ENCODE results near the gene NDUFB10. TPM values are rescaled to one million over a fixed set of nuclear protein-coding genes. Genes with fewer than 3 reads are reported as not detected.
A peak's percentile ranks its signal among the peaks of the same experiment; 100 is the strongest.

Gene NDUFB10
- total RNA-seq, 4 donors from 2014 or later, result 214 to 400 (median 243) TPM

DNA sequence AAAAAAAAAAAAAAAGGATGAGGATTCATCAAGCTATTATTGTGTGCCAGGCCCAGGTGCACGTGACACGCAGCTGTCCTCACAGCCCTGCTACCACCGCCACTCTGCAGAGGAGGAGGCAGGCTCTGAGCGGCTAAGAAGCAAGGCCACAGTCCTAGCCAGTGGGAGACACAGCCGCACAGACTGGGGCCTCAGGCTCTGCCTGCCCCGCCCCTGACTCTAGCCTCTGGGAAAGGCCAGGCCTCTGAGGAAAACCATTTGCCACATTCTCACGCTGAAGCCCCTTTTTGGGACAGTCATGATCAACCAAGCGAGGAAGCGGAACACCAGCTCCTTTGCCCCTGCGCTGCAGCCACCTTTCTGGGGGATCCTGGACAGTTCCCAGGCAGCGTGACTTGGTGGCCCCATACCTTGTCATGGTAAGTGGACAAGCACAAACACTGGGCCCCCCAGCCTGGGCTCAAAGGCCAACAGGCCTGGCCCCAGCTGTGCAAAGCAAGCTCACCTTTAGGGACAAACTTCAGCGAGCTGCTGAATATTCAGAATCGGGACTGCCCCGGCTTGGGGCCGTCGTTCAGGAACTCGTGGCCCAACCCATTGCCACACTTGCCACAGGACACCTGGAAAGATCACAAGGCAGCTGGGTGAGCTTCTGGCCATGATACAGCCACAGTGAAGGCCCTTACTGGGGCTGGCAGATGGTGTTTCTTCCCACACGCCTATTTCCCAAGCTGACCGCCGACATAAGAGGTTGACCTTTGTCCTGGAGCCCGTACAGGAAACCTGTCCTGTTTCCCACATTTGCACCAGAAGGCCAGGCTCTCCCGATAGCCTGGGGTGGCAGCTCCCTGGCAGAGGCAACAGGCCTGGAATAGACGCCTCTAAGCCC is 18.8 kb upstream of the NDUFB10 start:
- WGBS, 2 donors (ENCODE audit: low coverage in 1 of 2), result 93 to 95% methylated on average over 3 to 6 of the region's 23 CpGs
- Histone ChIP-seq H3K27ac (peak overlapping the region in 2 of 4 donors; percentile 95 to 96), H3K27me3 (no peaks in the 10 kb centered on the region), H3K36me3 (peaks cover 0 to 49% of the 10 kb centered on the region in 2 donors), H3K9me3 (no peaks in the 10 kb centered on the region), H3K4me3 (no peak overlapping the region), H3K4me1 (peaks cover 2 to 34% (median 11%) of the 10 kb centered on the region in 3 donors)
- no peak for ATAC-seq
- TF ChIP-seq POLR2A (IDR thresholded peaks at IDR 0.05) (no peak), EP300 (IDR thresholded peaks at IDR 0.05) (no peak), POLR2AphosphoS5 (IDR thresholded peaks at IDR 0.05) (no peak)
- TF ChIP-seq, protein P1, sequence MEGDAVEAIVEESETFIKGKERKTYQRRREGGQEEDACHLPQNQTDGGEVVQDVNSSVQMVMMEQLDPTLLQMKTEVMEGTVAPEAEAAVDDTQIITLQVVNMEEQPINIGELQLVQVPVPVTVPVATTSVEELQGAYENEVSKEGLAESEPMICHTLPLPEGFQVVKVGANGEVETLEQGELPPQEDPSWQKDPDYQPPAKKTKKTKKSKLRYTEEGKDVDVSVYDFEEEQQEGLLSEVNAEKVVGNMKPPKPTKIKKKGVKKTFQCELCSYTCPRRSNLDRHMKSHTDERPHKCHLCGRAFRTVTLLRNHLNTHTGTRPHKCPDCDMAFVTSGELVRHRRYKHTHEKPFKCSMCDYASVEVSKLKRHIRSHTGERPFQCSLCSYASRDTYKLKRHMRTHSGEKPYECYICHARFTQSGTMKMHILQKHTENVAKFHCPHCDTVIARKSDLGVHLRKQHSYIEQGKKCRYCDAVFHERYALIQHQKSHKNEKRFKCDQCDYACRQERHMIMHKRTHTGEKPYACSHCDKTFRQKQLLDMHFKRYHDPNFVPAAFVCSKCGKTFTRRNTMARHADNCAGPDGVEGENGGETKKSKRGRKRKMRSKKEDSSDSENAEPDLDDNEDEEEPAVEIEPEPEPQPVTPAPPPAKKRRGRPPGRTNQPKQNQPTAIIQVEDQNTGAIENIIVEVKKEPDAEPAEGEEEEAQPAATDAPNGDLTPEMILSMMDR (IDR thresholded peaks at IDR 0.05), result no peak

DNA sequence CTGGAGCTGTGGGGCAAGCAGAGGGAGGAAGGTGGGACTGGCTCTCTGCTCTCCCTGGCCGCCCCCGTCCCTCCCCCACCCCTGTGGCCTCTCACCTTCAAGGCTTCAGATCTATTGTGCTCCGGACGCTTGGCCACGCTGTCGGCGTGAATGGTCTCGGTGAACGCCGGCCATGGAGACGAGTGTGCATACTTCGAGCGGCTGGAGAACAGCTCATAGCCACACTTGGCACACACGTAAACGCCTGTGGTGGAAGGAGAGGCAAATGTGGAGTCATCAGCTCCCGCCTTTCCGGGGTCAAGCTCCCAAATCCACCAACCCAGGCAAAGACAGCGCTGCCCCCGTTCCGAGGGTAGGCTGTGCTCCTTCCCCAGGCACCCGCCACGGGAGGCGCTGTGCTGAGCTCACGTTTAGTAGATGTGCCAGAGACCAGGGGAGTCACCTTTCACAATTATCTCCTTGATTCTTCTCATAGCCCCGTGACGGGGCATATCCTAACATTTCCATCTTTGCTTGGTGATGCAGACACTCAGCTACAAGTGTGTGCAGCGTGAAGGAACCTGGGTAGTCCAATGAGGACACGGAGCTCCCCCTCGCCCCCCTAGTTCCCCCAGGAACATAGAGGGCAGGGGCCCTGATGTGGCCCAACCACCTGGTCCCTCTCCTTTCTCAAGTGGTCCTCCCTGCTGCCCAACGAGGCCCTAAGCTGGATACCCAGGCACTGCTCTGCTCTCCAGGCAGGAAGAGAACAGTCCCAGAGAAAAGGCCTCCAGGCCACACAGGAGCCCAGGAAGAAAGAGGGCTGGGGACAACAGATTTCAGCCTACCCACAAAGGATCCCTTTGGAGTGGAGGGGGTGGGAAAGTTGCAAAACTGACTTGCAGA is 17.9 kb upstream of the NDUFB10 start:
- Histone ChIP-seq H3K27me3 (no peaks in the 10 kb centered on the region), H3K4me3 (peak overlapping the region; percentile 87 to 92), H3K36me3 (peaks cover 0 to 49% of the 10 kb centered on the region in 2 donors), H3K27ac (peak overlapping the region; percentile 92 to 96 (median 96)), H3K4me1 (peaks cover 2 to 34% (median 11%) of the 10 kb centered on the region in 3 donors), H3K9me3 (no peaks in the 10 kb centered on the region)
- no peak for ATAC-seq
- WGBS, 2 donors (ENCODE audit: low coverage in 1 of 2), result 71 to 72% methylated on average over 6 to 12 of the region's 30 CpGs
- TF ChIP-seq, protein P1 (IDR thresholded peaks at IDR 0.05), result no peak
- TF ChIP-seq POLR2AphosphoS5 (IDR thresholded peaks at IDR 0.05) (no peak), POLR2A (IDR thresholded peaks at IDR 0.05) (no peak), EP300 (IDR thresholded peaks at IDR 0.05) (no peak)

DNA sequence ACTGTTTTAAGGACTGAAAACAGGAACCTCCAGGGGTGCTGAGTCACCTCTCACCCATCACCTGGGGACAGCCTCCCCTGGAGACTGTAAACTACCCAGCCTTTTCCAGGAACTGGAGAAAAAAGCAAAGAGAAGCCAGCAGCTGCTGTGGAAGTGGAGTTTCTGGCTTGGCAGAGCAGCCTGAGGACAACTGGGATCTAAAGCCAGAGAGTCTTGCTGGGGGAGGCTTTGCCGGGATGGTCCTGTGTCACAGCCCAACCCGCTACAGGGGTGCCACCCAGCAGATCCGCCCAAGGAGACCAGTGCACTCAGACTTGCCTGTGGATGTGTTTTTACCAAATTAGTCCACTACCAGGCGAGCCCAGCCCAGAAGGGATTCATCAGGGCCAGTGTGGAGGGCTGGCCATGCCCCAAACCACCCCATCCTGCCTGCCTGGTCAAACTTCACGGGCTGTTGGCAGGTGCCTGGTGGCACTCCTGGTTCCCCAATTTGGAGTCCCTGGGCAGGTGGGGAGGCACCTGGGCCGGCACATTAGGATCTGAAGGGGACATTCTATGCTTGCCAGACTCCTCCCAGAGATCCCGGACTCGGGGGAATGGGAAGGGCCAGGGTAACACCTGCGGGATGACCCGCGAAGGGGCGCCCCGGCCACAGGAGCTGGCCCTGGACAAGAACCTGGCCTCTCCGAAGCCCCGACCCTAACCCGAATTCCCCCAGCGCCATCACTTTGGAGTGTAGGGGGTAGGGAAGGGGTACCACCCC is 17.1 kb upstream of the NDUFB10 start:
- Histone ChIP-seq H3K27ac (peak overlapping the region; percentile 92 to 96 (median 96)), H3K4me1 (peaks cover 2 to 34% (median 11%) of the 10 kb centered on the region in 3 donors), H3K36me3 (peaks cover 0 to 42% of the 10 kb centered on the region in 2 donors), H3K27me3 (no peaks in the 10 kb centered on the region), H3K4me3 (peak overlapping the region; percentile 87 to 92), H3K9me3 (no peaks in the 10 kb centered on the region)
- TF ChIP-seq, protein P1 (IDR thresholded peaks at IDR 0.05), result no peak
- TF ChIP-seq EP300 (IDR thresholded peaks at IDR 0.05) (no peak), POLR2A (IDR thresholded peaks at IDR 0.05) (peak; percentile 17 to 34), POLR2AphosphoS5 (IDR thresholded peaks at IDR 0.05) (peak; percentile 48)
- ATAC-seq, result no peak
- WGBS, 2 donors (ENCODE audit: low coverage in 1 of 2), result 4% methylated on average over 4 of the region's 17 CpGs; no CpG with 5 or more reads in 1 of the 2 donors

DNA sequence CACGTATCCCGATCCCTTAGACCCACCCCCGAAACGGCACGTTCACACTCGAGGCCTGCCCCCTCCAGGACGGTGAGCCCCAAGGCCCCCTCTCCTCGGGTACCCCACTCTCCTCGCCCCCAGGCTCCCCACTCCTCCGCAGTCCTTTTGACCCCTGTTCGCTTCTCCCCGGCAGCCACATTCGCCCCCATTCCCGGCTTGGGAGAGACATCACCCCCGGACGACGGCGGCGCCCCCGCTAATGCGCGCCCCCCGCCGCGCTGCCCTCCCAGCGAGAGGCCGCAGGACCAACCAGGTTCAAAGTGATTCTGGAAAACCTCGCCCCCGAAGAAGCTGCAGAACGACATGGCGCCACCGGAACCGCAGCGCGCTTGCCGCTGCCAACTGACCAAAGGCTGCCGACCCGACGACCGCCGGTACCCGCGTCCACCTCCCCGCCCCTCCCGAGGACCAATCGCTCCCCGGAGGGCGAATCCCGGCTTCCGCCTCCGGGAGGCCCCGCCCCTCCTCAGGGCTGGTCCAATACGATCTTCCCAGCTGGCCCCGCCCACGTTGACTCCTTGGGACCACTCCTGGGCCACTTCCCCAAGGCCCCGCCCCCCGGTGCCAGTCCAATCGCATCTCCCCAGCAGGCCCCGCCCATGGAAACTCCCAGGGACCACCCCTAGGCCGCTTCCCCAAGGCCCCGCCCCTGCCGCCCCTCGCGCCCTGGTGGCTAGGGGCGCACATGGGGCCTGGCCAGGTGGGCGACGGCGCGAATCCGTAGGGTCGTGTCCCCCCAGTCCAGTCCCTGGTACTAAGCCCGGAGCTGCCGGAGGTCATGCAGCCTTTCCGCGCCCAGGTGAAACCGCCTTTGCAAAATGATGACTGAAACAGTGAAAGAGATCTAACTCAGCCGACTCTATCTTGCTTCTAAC is 16.3 kb upstream of the NDUFB10 start, which contains the start of gene MSRB1:
Gene MSRB1 (minus strand): TSS at position 390 of the 917 bp plus-strand sequence. CDS start 43 bp downstream, at position 347.
- 5 to 10% methylated on average over 5 to 6 of the region's 77 CpGs for WGBS, 2 donors (ENCODE audit: low coverage in 1 of 2)
- H3K27me3 ChIP-seq, result no peaks in the 10 kb centered on the region
- H3K9me3 ChIP-seq, result no peaks in the 10 kb centered on the region
- peak within 1 kb of the TSS; percentile 87 to 92 for H3K4me3 ChIP-seq
- H3K4me1 ChIP-seq, result peaks cover 2 to 34% (median 11%) of the 10 kb centered on the region in 3 donors
- TF ChIP-seq EP300 (IDR thresholded peaks at IDR 0.05) (no peak), POLR2AphosphoS5 (IDR thresholded peaks at IDR 0.05) (peak; percentile 99), POLR2A (IDR thresholded peaks at IDR 0.05) (peak; percentile 96 to 97)
- TF ChIP-seq, protein P1 (IDR thresholded peaks at IDR 0.05), result peak in 1 of 4 experiments; percentile 17
- H3K27ac ChIP-seq, result peak within 1 kb of the TSS; percentile 92 to 96 (median 96)
- ATAC-seq, result peak; percentile 97
- peaks cover 0 to 33% of the 10 kb centered on the region in 2 donors for H3K36me3 ChIP-seq
